ENCODE results near the gene SHF. TPM values are rescaled to one million over a fixed set of nuclear protein-coding genes. Genes with fewer than 3 reads are reported as not detected.
A peak's percentile ranks its signal among the peaks of the same experiment; 100 is the strongest.

The SHF gene
- total and polyA plus RNA-seq, 2 donors (not counting 1 experiment from before 2014, with no cell fraction given) = 1.6 to 15.4 TPM

DNA sequence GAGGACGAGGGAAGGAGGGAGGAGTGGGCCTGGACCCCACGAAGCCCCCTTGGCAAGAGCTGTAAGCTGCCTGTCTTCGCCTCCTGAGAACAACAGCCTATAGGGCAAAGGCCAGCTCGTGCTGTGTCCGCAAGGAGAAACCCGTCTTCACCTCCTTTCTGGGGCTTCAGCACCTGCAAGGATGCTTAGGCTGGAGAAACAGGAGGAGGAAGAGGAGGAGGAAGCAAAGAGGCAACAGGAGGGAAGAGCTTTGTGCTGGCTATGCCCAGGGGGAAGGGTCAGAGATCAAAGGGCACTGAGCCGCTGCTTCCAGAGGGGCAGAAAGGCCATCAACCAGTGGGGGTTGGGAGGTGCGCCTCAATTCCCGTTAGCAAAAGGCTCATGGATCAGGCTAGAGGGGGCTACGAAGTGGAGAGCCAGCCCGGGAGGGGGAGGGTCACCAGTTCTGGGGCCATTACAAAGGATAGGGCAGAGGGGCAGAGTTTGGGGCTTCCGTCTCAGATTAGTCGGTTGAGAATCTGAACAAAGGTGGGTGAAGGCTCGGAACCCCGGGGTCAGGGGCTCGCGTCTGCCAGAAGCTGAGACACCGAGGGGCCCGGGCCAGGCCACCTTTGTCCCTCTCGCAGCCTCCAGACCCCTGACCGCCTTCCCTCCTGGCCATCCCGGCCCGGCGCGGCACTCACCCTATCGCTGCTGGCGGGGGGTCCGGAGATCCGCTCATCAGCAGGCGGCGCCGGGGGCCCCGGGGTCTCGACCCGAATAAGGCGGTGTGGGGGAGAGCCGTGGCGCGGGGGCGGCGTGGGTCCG lies 792 bp downstream of the SHF start:
- peaks cover 0 to 3% (median 0%) of the 10 kb centered on the region in 3 donors for H3K9me3 ChIP-seq (ENCODE audit: control extremely low read depth in 1 of 3, control insufficient read depth in 2 of 3, insufficient read depth in 1 of 3, low read length in 2 of 3)
- Mint-ChIP-seq H3K9me3 (ENCODE audit: insufficient read depth) (no peaks in the 10 kb centered on the region), H3K4me1 (peaks cover 20% of the 10 kb centered on the region), H3K27me3 (peaks cover 7% of the 10 kb centered on the region), H3K4me3 (peak overlapping the region; percentile 89), H3K27ac (peak overlapping the region; percentile 76)
- H3K36me3 ChIP-seq (replicated peaks in 1 of 2; ENCODE audit: control extremely low read depth in 1 of 2, control insufficient read depth in 1 of 2, extremely low read depth in 1 of 2, insufficient read depth in 2 of 2, low read length in 1 of 2) = no peaks in the 10 kb centered on the region
- H3K79me2 ChIP-seq (ENCODE audit: control insufficient read depth, insufficient read depth, low read length) = no peaks in the 10 kb centered on the region
- peaks cover 0 to 15% of the 10 kb centered on the region in 2 donors for H3K4me1 ChIP-seq (ENCODE audit: control insufficient read depth in 2 of 2, insufficient read depth in 2 of 2, low read length in 2 of 2)
- ATAC-seq (ENCODE audit: low read depth) (no peak), DNase-seq (peak; percentile 39)
- peak overlapping the region in 4 of 5 experiments; percentile 29 to 65 (median 58) for H3K4me3 ChIP-seq (ENCODE audit: control extremely low read depth in 1 of 5, extremely low read depth in 1 of 5, insufficient read depth in 1 of 5, low read depth in 2 of 5, low read length in 4 of 5)
- H2AFZ ChIP-seq (ENCODE audit: insufficient read depth, low read depth, low read length, poor library complexity, severe bottlenecking) = peak overlapping the region; percentile 77
- H3K9ac ChIP-seq (ENCODE audit: low read length) = peak overlapping the region; percentile 61
- CTCF ChIA-PET = interaction anchor here (0.9 to 4.7 kb wide), 9 partner anchors 8 to 65 kb away, joined by 3 to 23 read pairs (median 3); no protein-coding TSS in a partner anchor
- no peaks in the 10 kb centered on the region for H4K20me1 ChIP-seq (ENCODE audit: control insufficient read depth, insufficient read depth, low read length, poor library complexity, severe bottlenecking)
- POLR2A ChIA-PET = interaction anchor here (1.2 to 4.1 kb wide), 3 partner anchors 13 to 23 kb away, joined by 4 to 48 read pairs (median 4); no protein-coding TSS in a partner anchor
- 16% methylated on average over 42 of the region's 42 CpGs for WGBS (ENCODE audit: insufficient coverage)
- H3K4me2 ChIP-seq (replicated peaks; ENCODE audit: low read depth, low read length, poor library complexity, severe bottlenecking) = peak overlapping the region; percentile 99
- H3K27ac ChIP-seq (ENCODE audit: low read length in 2 of 2) = no peak overlapping the region
- TF ChIP-seq, protein P1, sequence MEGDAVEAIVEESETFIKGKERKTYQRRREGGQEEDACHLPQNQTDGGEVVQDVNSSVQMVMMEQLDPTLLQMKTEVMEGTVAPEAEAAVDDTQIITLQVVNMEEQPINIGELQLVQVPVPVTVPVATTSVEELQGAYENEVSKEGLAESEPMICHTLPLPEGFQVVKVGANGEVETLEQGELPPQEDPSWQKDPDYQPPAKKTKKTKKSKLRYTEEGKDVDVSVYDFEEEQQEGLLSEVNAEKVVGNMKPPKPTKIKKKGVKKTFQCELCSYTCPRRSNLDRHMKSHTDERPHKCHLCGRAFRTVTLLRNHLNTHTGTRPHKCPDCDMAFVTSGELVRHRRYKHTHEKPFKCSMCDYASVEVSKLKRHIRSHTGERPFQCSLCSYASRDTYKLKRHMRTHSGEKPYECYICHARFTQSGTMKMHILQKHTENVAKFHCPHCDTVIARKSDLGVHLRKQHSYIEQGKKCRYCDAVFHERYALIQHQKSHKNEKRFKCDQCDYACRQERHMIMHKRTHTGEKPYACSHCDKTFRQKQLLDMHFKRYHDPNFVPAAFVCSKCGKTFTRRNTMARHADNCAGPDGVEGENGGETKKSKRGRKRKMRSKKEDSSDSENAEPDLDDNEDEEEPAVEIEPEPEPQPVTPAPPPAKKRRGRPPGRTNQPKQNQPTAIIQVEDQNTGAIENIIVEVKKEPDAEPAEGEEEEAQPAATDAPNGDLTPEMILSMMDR (IDR thresholded peaks at IDR 0.05) = no peak
- no peak for TF ChIP-seq EZH2 (IDR thresholded peaks at IDR 0.05; ENCODE audit: borderline replicate concordance, insufficient read depth, low read depth, low read length, poor library complexity, severe bottlenecking)
- no peaks in the 10 kb centered on the region for H3K27me3 ChIP-seq (replicated peaks in 1 of 4; ENCODE audit: control extremely low read depth in 1 of 4, control insufficient read depth in 3 of 4, insufficient read depth in 4 of 4, low read length in 3 of 4)
- intact Hi-C loops (cut with micrococcal nuclease) = loop anchor here (1.0 to 5.0 kb wide), 2 partner anchors 20 to 165 kb away; partner anchors contain the start of gene SORD

All from B cell (primary cell).